GM21447 (cell line): ENCODE results near the gene CERS1.

Experiments
- ATAC-seq: cut with Tn5 transposase; IDR thresholded peaks from one replicate; pipeline ENCODE4 v1.9.1; 2021; ENCODE audit not compliant: unreplicated experiment

Gene CERS1

GRCh38 chr19:18895824-18896341 is at the start of gene CERS1:
Gene CERS1 (minus strand): TSS chr19:18896158. CDS start chr19:18896072, 86 bp downstream.
- ATAC-seq: no peak

GRCh38 chr19:18945297-18945696 is 49.3 kb upstream of the CERS1 start:
- no peak for ATAC-seq

- no peak for ATAC-seq
Observed at GRCh38 chr19:18943465-18943864, 47.5 kb upstream of the CERS1 start.

GRCh38 chr19:18942692-18943091 is 46.7 kb upstream of the CERS1 start:
- no peak for ATAC-seq

- ATAC-seq: no peak
Observed at GRCh38 chr19:18941628-18942354, 45.8 kb upstream of the CERS1 start.

- no peak for ATAC-seq
Observed at GRCh38 chr19:18940769-18941627, 45.0 kb upstream of the CERS1 start, which contains the start of gene HOMER3. Gene HOMER3 (minus strand): TSS chr19:18941217. CDS start chr19:18938982, 2,235 bp downstream.

GRCh38 chr19:18939922-18940768 is 44.2 kb upstream of the CERS1 start:
- no peak for ATAC-seq

- no peak for ATAC-seq
Observed at GRCh38 chr19:18939163-18939562, 43.2 kb upstream of the CERS1 start.

- ATAC-seq: no peak
Observed at GRCh38 chr19:18933297-18933696, 37.3 kb upstream of the CERS1 start.

GRCh38 chr19:18932216-18932841 is 36.4 kb upstream of the CERS1 start:
- no peak for ATAC-seq

- no peak for ATAC-seq
Observed at GRCh38 chr19:18931316-18932162, 35.6 kb upstream of the CERS1 start.

- ATAC-seq: no peak
Observed at GRCh38 chr19:18929311-18929710, 33.4 kb upstream of the CERS1 start.

GRCh38 chr19:18928018-18928805 is 32.3 kb upstream of the CERS1 start:
- no peak for ATAC-seq

- ATAC-seq: no peak
Observed at GRCh38 chr19:18924684-18925213, 28.8 kb upstream of the CERS1 start.

- no peak for ATAC-seq
Observed at GRCh38 chr19:18922228-18922985, 26.4 kb upstream of the CERS1 start.

GRCh38 chr19:18921593-18921992 is 25.6 kb upstream of the CERS1 start:
- no peak for ATAC-seq

GRCh38 chr19:18920400-18920799 is 24.4 kb upstream of the CERS1 start:
- ATAC-seq: no peak

GRCh38 chr19:18919900-18920214 is 23.9 kb upstream of the CERS1 start:
- ATAC-seq: no peak
